OCI-LY7 (cell line): Measurements from ENCODE around the gene USB1. TPM values are rescaled to one million over a fixed set of nuclear protein-coding genes. Genes with fewer than 3 reads are reported as not detected.

Experiments
- BruUV-seq: library from RNA; stranded (reverse); fragments of 400-500 nt; replicated peaks from 2 replicates; lab custom pipeline; 2021; lab: Mats Ljungman, UMichigan
- CTCF ChIA-PET: fragments of 300-600 bp; sonication (Branson Sonifier 250); formaldehyde crosslinking; loops from one replicate; lab custom pipeline; 2022; ENCODE audit warnings: antibody characterized with exemption; ENCODE audit not compliant: unreplicated experiment; lab: Charles Lee
- POLR2A ChIA-PET: fragments of 300-600 bp; sonication (Branson Sonifier 250); formaldehyde crosslinking; loops from one replicate; lab custom pipeline; 2022; ENCODE audit warnings: antibody characterized with exemption; lab: Charles Lee
- DNase-seq: peaks from one replicate; pipeline ENCODE4 v3.0.0-alpha.2; 2015; ENCODE audit warnings: low spot score
- H2AFZ ChIP-seq: fragments of 200-600 bp; sonication (generic), shearing (Covaris generic); 2 replicates; pipeline ENCODE4 v1.6.1; 2014; ENCODE audit warnings: mild to moderate bottlenecking, antibody characterized with exemption, low read length, moderate library complexity
- H3K27ac ChIP-seq: fragments of 200-600 bp; sonication (generic); 2 replicates; pipeline ENCODE4 v1.5.1; 2014; ENCODE audit warnings: mixed run types, low read depth, mild to moderate bottlenecking, moderate library complexity, low read length, inconsistent platforms; ENCODE audit not compliant: poor library complexity, severe bottlenecking
- H3K36me3 ChIP-seq: fragments of 200-600 bp; sonication (generic); 2 replicates; pipeline ENCODE4 v1.6.1; 2014; ENCODE audit warnings: mild to moderate bottlenecking, antibody characterized with exemption, low read length, moderate library complexity, mixed read lengths; ENCODE audit not compliant: insufficient read depth
- H3K4me1 ChIP-seq: fragments of 200-600 bp; sonication (generic); 2 replicates; pipeline ENCODE4 v1.5.1; 2014; ENCODE audit warnings: mild to moderate bottlenecking, low read length; ENCODE audit not compliant: insufficient read depth, poor library complexity, severe bottlenecking
- H3K4me2 ChIP-seq: fragments of 200-600 bp; sonication (generic); 2 replicates; pipeline ENCODE4 v1.6.1; 2014; ENCODE audit warnings: mild to moderate bottlenecking, low read length
- H3K4me3 ChIP-seq: fragments of 200-600 bp; sonication (generic); 2 replicates; pipeline ENCODE4 v1.5.1; 2014; ENCODE audit warnings: mild to moderate bottlenecking, low read depth, low read length; ENCODE audit not compliant: poor library complexity, severe bottlenecking
- H3K79me2 ChIP-seq: fragments of 200-600 bp; sonication (generic); 2 replicates; pipeline ENCODE4 v1.6.1; 2016; ENCODE audit warnings: low read depth, mild to moderate bottlenecking, low read length, moderate library complexity, mixed read lengths; ENCODE audit not compliant: insufficient read depth
- H3K9me2 ChIP-seq: fragments of 200-600 bp; sonication (generic); 2 replicates; pipeline ENCODE4 v1.6.1; 2016; ENCODE audit warnings: mild to moderate bottlenecking, low read length, mixed read lengths; ENCODE audit not compliant: insufficient read depth
- H3K9me3 ChIP-seq: fragments of 200-600 bp; sonication (generic); 2 replicates; pipeline ENCODE4 v1.6.1; 2014; ENCODE audit warnings: mild to moderate bottlenecking, mixed run types, low read length, mixed read lengths
- H4K20me1 ChIP-seq: fragments of 200-600 bp; sonication (generic); 2 replicates; pipeline ENCODE4 v1.6.1; 2014; ENCODE audit warnings: mild to moderate bottlenecking, antibody characterized with exemption, low read length, moderate library complexity, mixed read lengths; ENCODE audit not compliant: insufficient read depth
- CTCF ChIP-seq: fragments of 200-600 bp; sonication (generic); conservative IDR thresholded peaks from 2 replicates; pipeline ENCODE4 v1.5.1; 2014; ENCODE audit warnings: mild to moderate bottlenecking, antibody characterized with exemption, low read length, moderate library complexity, mixed read lengths
- EZH2phosphoT487 ChIP-seq: fragments of 200-600 bp; sonication (generic); IDR thresholded peaks from 2 replicates; pipeline ENCODE4 v1.6.1; 2018; ENCODE audit warnings: low read depth, borderline replicate concordance, mild to moderate bottlenecking, mixed run types, antibody characterized with exemption, low read length, moderate library complexity, mixed read lengths
- intact Hi-C: fragments of 100-400 bp; cut with micrococcal nuclease; formaldehyde crosslinking; loops from one replicate; pipeline ENCODE4 v1.10.0; 2022; ENCODE audit not compliant: unreplicated experiment
- total RNA-seq, 2 experiments: library from RNA; depleted of rRNA in 1 of 2; stranded (reverse); fragments of >200 nt in 1 of 2; shearing (Covaris generic) in 1 of 2; gene quantifications; 2 replicates each; pipeline ENCODE4 v1.2.3, GENCODE V29; 2014 to 2022

Gene USB1
- total RNA-seq, 2 experiments from 2014 or later: 12.5 to 48.3 TPM

DNA sequence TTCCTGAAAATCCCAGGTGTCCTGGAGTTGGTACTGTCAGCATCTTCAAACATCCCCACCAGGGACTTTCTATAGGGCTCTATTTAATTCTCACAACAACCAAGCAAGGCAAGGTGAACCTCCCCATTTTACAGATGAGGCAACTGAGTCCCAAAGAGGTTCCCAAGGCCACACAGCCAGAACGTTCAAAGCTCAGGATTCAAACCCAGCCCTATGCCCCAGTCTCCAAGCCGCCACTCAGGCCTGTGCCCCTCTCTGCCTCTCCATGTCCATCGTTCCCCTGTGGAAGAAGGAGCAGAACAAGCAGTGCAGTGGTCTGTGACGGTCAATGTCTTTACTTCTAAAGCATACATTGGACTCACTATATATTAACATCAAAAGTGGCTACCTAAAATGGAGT is 6.8 kb upstream of the USB1 start:
- DNase-seq: no peak
- intact Hi-C loops: no loop called here
- Histone ChIP-seq H3K9me3 (no peaks in the 10 kb centered on the region), H4K20me1 (no peaks in the 10 kb centered on the region), H3K4me2 (no peak overlapping the region), H3K79me2 (no peaks in the 10 kb centered on the region), H2AFZ (no peak overlapping the region), H3K27ac (no peak overlapping the region), H3K36me3 (peaks cover 10% of the 10 kb centered on the region), H3K4me3 (no peak overlapping the region), H3K9me2 (no peaks in the 10 kb centered on the region), H3K4me1 (peaks cover 8% of the 10 kb centered on the region)
- BruUV-seq: no TSS peak
- TF ChIP-seq EZH2phosphoT487: no peak
- TF ChIP-seq CTCF: no peak
- POLR2A ChIA-PET: no interaction called here
- CTCF ChIA-PET: no interaction called here

- TF ChIP-seq EZH2phosphoT487 (no peak), CTCF (peak; percentile 55)
- no TSS peak for BruUV-seq
- intact Hi-C loops: no loop called here
- POLR2A ChIA-PET: no interaction called here
- Histone ChIP-seq H3K36me3 (peaks cover 10% of the 10 kb centered on the region), H3K4me1 (peaks cover 10% of the 10 kb centered on the region), H3K4me3 (no peak overlapping the region), H4K20me1 (no peaks in the 10 kb centered on the region), H3K27ac (no peak overlapping the region), H3K4me2 (no peak overlapping the region), H2AFZ (no peak overlapping the region), H3K9me3 (no peaks in the 10 kb centered on the region), H3K9me2 (no peaks in the 10 kb centered on the region), H3K79me2 (no peaks in the 10 kb centered on the region)
- CTCF ChIA-PET: no interaction called here
- peak; percentile 45 for DNase-seq
Observed at GRCh38 chr16:57994778-57995177, 6.4 kb upstream of the USB1 start.

DNA sequence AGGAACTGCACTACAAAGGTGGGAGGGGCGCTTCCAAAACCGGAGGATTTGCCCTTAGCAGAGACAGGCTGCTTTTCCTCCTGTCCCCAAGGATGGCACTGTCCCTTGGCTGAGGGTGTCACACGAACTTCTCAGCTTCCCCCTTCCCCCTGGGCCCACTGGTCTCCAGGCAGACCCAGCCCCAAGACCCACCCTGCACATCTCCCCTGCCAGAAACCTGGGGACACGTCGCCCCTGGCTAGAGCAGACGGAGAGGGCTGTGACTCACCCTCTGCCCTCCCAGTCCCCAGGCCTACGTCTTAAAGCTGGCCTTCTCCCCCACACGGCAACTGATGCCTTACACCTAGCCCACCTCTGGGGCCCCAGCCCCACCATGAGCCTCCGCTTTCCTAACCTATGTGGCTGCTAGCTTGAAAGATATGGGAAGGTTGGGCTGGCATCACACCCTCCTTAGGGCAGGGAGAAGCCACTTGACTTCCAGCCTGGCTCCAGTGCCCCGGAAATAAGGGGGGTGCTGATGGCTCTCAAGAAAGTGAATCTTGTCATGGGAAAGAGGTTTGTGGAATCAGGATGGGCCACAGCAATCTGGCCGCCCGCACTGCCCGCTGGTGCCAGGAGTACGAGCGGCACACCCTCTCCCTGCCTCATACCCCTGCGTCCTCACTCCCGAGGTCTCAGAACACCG is 5.3 kb upstream of the USB1 start:
- H3K27ac ChIP-seq: no peak overlapping the region
- H3K4me1 ChIP-seq: peaks cover 10% of the 10 kb centered on the region
- no peak overlapping the region for H2AFZ ChIP-seq
- H3K4me3 ChIP-seq: no peak overlapping the region
- TF ChIP-seq EZH2phosphoT487 (no peak), CTCF (no peak)
- ChIA-PET CTCF (no interaction called here), POLR2A (no interaction called here)
- H3K4me2 ChIP-seq: no peak overlapping the region
- peaks cover 10% of the 10 kb centered on the region for H3K36me3 ChIP-seq
- no TSS peak for BruUV-seq
- H4K20me1 ChIP-seq: no peaks in the 10 kb centered on the region
- intact Hi-C loops: no loop called here
- H3K9me2 ChIP-seq: no peaks in the 10 kb centered on the region
- H3K79me2 ChIP-seq: no peaks in the 10 kb centered on the region
- H3K9me3 ChIP-seq: no peaks in the 10 kb centered on the region
- DNase-seq: no peak
